Esophagus squamous epithelium (tissue), 4 donors: ENCODE data around the gene TRIM65.

Experiments used
- CTCF ChIP-seq, 6 experiments: fragments of 450-650 bp in 4 of 6; fragments of 200-600 bp in 2 of 6; sonication (generic) in 2 of 6; IDR thresholded peaks; one replicate each; pipeline ENCODE4 v1.5.1; 2016 to 2019; ENCODE audit warnings: antibody characterized with exemption in 6 of 6, mild to moderate bottlenecking in 4 of 6, moderate library complexity in 4 of 6
- POLR2A ChIP-seq, 4 donors: fragments of 450-650 bp; IDR thresholded peaks; one replicate each; pipeline ENCODE4 v1.6.1; 2017; ENCODE audit warnings: antibody characterized with exemption in 4 of 4, mild to moderate bottlenecking in 4 of 4, moderate library complexity in 3 of 4

GRCh38 chr17:75876938-75877751, 19.6 kb downstream of the TRIM65 start:
- no peak for TF ChIP-seq CTCF (IDR thresholded peaks at IDR 0.05)
- peak in 2 of 4 donors; percentile 4 to 21 for TF ChIP-seq POLR2A (IDR thresholded peaks at IDR 0.05)
